CD4-positive, alpha-beta T cell treated with Interferon alpha-2 for 1 hour (primary cell): ENCODE measurements around the gene NPTN.
"Not testable (repeated sequence)": the region's sequence is repeated elsewhere in the genome, so short reads cannot be mapped to it uniquely, and the experiment has no call there.

Source experiments
- DNase-seq, 2 donors: peaks; one replicate each; pipeline ENCODE4 v3.0.0-alpha.2; 2020 to 2022

NPTN gene

GRCh38 chr15:73600413-73601335, 32.5 kb downstream of the NPTN start:
- no peak for DNase-seq

GRCh38 chr15:73599934-73600333, 33.3 kb downstream of the NPTN start:
- DNase-seq: no peak

- no peak for DNase-seq
Measured at GRCh38 chr15:73598530-73599160, 34.5 kb downstream of the NPTN start.

GRCh38 chr15:73597036-73597638, 36.1 kb downstream of the NPTN start:
- no peak for DNase-seq

GRCh38 chr15:73596174-73596573, 37.0 kb downstream of the NPTN start:
- no peak for DNase-seq

- no peak for DNase-seq
Measured at GRCh38 chr15:73594109-73594508, 39.1 kb downstream of the NPTN start.

GRCh38 chr15:73593304-73594074, 39.7 kb downstream of the NPTN start:
- DNase-seq: no peak

GRCh38 chr15:73590263-73590662, 42.9 kb downstream of the NPTN start:
- no peak for DNase-seq

- no peak for DNase-seq
Measured at GRCh38 chr15:73589766-73590165, 43.4 kb downstream of the NPTN start.

GRCh38 chr15:73585871-73586654, 47.1 kb downstream of the NPTN start:
- no peak for DNase-seq

- DNase-seq: no peak
Measured at GRCh38 chr15:73584699-73585420, 48.3 kb downstream of the NPTN start.

GRCh38 chr15:73583544-73583943, 49.6 kb downstream of the NPTN start:
- no peak for DNase-seq

- no peak for DNase-seq
Measured at GRCh38 chr15:73582851-73583379, 50.3 kb downstream of the NPTN start.

- no peak for DNase-seq
Measured at GRCh38 chr15:73578026-73578425, 55.2 kb downstream of the NPTN start.

- DNase-seq: not testable (repeated sequence)
Measured at GRCh38 chr15:73577593-73577992, 55.6 kb downstream of the NPTN start.

- no peak for DNase-seq
Measured at GRCh38 chr15:73575636-73576247, 57.4 kb downstream of the NPTN start.

GRCh38 chr15:73573572-73573971, 59.6 kb downstream of the NPTN start:
- no peak for DNase-seq

- no peak for DNase-seq
Measured at GRCh38 chr15:73573037-73573436, 60.2 kb downstream of the NPTN start.

GRCh38 chr15:73572296-73572695, 60.9 kb downstream of the NPTN start:
- DNase-seq: no peak

- no peak for DNase-seq
Measured at GRCh38 chr15:73571346-73571745, 61.8 kb downstream of the NPTN start.
